GM18867 (cell line): ENCODE measurements around the gene SPATA33.
A peak's percentile ranks its signal among the peaks of the same experiment; 100 is the strongest.
"Not testable (repeated sequence)": the region's sequence is repeated elsewhere in the genome, so short reads cannot be mapped to it uniquely, and the experiment has no call there.

Source experiments
- ATAC-seq: cut with Tn5 transposase; IDR thresholded peaks from one replicate; pipeline ENCODE4 v1.9.1; 2021; ENCODE audit warnings: mild to moderate bottlenecking, moderate library complexity; ENCODE audit not compliant: unreplicated experiment

The SPATA33 gene

GRCh38 chr16:89658221-89658879, 714 bp downstream of the SPATA33 start:
- ATAC-seq: no peak

GRCh38 chr16:89660146-89660545, 2.5 kb downstream of the SPATA33 start:
- ATAC-seq: no peak

GRCh38 chr16:89661215-89661614, 3.6 kb downstream of the SPATA33 start:
- no peak for ATAC-seq

- not testable (repeated sequence) for ATAC-seq
These were observed 6.6 kb downstream of the SPATA33 start for GRCh38 chr16:89664238-89664637.

- ATAC-seq: not testable (repeated sequence)
These were observed 9.4 kb downstream of the SPATA33 start for GRCh38 chr16:89667000-89667399.

GRCh38 chr16:89667633-89668032, 10.0 kb downstream of the SPATA33 start:
- ATAC-seq: no peak

GRCh38 chr16:89668790-89669158, 11.1 kb downstream of the SPATA33 start:
- ATAC-seq: no peak

GRCh38 chr16:89669755-89670154, 12.1 kb downstream of the SPATA33 start:
- ATAC-seq: no peak

- ATAC-seq: no peak
These were observed 13.1 kb downstream of the SPATA33 start for GRCh38 chr16:89670496-89671431.

- not testable (repeated sequence) for ATAC-seq
These were observed 13.9 kb downstream of the SPATA33 start for GRCh38 chr16:89671565-89671964.

- no peak for ATAC-seq
These were observed 14.7 kb downstream of the SPATA33 start for GRCh38 chr16:89672177-89672941.

- no peak for ATAC-seq
These were observed 20.6 kb downstream of the SPATA33 start for GRCh38 chr16:89678258-89678657.

GRCh38 chr16:89685916-89686315, 28.3 kb downstream of the SPATA33 start:
- ATAC-seq: no peak

GRCh38 chr16:89686520-89687091, 29.0 kb downstream of the SPATA33 start, which contains the start of gene CDK10:
TSS of gene CDK10 (plus strand) at chr16:89686689. CDS start at chr16:89686711, 22 bp downstream.
- ATAC-seq: peak; percentile 79

- peak; percentile 42 for ATAC-seq
These were observed 29.7 kb downstream of the SPATA33 start for GRCh38 chr16:89687092-89687940.

GRCh38 chr16:89688395-89688794, 30.8 kb downstream of the SPATA33 start:
- ATAC-seq: no peak

GRCh38 chr16:89689142-89689541, 31.5 kb downstream of the SPATA33 start:
- ATAC-seq: no peak

GRCh38 chr16:89689621-89690020, 32.0 kb downstream of the SPATA33 start:
- not testable (repeated sequence) for ATAC-seq

- ATAC-seq: no peak
These were observed 32.8 kb downstream of the SPATA33 start for GRCh38 chr16:89690392-89690901.
